ENCODE data around the gene PPP1R9A.
"Not testable (repeated sequence)": the region's sequence is repeated elsewhere in the genome, so short reads cannot be mapped to it uniquely, and the experiment has no call there.

Gene PPP1R9A

DNA sequence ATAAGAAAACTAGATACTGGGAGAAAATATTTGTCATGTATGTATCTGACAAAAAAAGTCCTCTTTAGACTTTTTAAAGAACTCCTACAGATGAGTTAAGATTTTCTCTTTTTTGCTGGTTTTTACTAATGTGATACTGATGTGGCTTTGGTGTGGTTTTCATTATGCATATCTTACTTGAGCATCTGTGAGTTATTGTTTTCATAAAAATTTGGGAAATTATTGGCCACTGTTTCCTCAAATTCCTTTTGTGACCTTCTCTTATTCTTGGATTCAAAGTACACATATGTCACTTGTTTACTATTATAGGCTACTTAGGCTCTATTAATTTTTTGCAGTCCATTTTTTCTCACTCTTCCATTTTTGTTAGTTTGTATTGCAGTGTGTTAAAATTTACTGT, 89.0 kb downstream of the PPP1R9A start:
- H3K27ac ChIP-seq = no peak overlapping the region
- no peak overlapping the region for H3K4me3 ChIP-seq
- no peak for TF ChIP-seq CTCF (IDR thresholded peaks at IDR 0.05)
- no peak for DNase-seq (ENCODE audit: low spot score)

DNA sequence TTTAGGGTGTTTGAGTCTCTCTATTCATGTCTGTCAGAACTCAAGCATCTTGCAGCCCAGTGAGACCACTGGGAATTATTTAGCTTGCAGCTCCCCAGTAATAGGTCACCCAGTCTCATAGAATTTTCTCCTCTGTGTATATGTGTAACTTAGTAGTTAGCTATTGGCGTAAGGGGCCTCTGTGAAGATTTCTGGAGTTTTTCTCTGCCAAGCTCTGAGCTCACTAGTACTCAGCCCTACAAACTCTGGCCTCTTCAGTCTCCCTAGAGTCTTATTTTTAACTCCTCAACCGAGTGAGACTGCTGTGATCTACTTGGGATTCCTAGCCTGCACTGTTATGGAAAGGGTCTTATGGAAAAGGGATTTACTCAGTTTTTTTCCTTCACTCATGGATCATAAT, 90.2 kb downstream of the PPP1R9A start:
- Histone ChIP-seq H3K27ac (no peak overlapping the region), H3K4me3 (no peak overlapping the region)
- TF ChIP-seq CTCF (IDR thresholded peaks at IDR 0.05) = no peak
- no peak for DNase-seq (ENCODE audit: low spot score)

DNA sequence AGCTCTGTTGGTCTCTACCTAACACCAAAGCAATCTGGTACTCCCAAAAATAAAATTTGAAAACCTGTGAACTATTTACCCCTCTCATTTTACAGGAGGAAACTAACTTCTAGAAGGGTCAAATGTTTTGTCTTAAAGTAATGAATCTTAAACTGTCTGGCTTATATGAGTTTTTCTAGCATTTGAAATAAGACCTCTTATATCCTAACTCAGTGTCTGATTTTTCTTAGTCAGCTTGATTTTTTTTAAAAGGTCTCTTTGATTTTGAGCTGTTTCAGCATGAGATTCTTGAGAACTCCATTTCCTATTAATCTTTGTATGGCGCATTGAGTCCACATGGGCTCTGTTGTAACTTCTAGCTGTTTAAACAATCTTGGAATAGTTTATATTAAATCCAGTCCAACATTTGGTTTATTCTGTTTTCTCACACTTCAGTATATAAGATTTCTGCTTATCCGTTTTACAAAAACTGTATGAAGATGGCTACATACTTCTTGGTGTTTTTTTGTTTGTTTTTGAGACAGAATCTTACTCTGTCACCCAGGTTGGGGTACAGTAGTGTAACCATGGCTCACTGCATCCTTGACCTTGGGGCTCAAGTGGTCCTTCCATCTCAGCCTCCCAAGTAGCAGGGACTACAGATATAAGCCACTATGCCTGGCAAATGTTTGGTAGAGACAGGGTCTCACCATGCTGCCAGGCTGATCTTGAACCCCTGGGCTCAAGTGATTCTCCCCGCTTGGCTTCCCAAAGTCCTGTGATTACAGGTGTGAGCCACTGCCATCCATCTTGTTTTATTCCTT, 91.1 kb downstream of the PPP1R9A start:
- TF ChIP-seq CTCF (IDR thresholded peaks at IDR 0.05) = no peak
- H3K4me3 ChIP-seq = no peak overlapping the region
- H3K27ac ChIP-seq = no peak overlapping the region
- DNase-seq (ENCODE audit: low spot score) = no peak

- Histone ChIP-seq H3K27ac (no peak overlapping the region), H3K4me3 (no peak overlapping the region)
- DNase-seq (ENCODE audit: low spot score) = no peak
- TF ChIP-seq CTCF (IDR thresholded peaks at IDR 0.05) = no peak
Observed at GRCh38 chr7:94999069-94999351, 91.6 kb downstream of the PPP1R9A start.

GRCh38 chr7:94999601-95000000, 92.2 kb downstream of the PPP1R9A start:
- DNase-seq (ENCODE audit: low spot score); H3K27ac ChIP-seq; H3K4me3 ChIP-seq: not testable (repeated sequence)

DNA sequence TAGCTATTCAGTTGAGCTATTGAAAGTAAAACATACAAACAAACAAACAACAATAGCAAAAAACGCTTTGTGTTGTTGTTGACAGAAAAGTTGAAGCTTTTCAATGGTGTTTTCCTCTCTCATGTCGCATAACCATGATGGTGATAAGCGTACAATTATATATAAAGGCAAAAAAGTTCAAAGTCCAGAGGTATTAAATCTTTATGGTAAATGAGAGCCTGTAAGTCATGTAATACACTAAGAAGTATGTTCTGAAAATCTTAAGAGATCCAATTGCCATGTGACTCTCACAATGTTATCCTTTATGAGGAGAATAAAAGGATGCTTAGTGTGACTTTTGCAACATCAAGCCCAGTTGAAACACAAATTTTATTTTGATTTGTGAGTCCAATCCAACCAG, 93.9 kb downstream of the PPP1R9A start:
- H3K27ac ChIP-seq = no peak overlapping the region
- no peak for DNase-seq (ENCODE audit: low spot score)
- H3K4me3 ChIP-seq = no peak overlapping the region
- TF ChIP-seq CTCF (IDR thresholded peaks at IDR 0.05) = no peak

- TF ChIP-seq CTCF (IDR thresholded peaks at IDR 0.05) = no peak
- Histone ChIP-seq H3K4me3 (no peak overlapping the region), H3K27ac (no peak overlapping the region)
- DNase-seq (ENCODE audit: low spot score) = no peak
Observed at GRCh38 chr7:95001815-95002561, 94.6 kb downstream of the PPP1R9A start.

Measured in coronary artery (tissue), 2 donors.